ENCODE data around the gene CRKL. TPM values are rescaled to one million over a fixed set of nuclear protein-coding genes. Genes with fewer than 3 reads are reported as not detected.

CRKL gene
- total RNA-seq, 1 donor from 2014 or later: 66.8 TPM

DNA sequence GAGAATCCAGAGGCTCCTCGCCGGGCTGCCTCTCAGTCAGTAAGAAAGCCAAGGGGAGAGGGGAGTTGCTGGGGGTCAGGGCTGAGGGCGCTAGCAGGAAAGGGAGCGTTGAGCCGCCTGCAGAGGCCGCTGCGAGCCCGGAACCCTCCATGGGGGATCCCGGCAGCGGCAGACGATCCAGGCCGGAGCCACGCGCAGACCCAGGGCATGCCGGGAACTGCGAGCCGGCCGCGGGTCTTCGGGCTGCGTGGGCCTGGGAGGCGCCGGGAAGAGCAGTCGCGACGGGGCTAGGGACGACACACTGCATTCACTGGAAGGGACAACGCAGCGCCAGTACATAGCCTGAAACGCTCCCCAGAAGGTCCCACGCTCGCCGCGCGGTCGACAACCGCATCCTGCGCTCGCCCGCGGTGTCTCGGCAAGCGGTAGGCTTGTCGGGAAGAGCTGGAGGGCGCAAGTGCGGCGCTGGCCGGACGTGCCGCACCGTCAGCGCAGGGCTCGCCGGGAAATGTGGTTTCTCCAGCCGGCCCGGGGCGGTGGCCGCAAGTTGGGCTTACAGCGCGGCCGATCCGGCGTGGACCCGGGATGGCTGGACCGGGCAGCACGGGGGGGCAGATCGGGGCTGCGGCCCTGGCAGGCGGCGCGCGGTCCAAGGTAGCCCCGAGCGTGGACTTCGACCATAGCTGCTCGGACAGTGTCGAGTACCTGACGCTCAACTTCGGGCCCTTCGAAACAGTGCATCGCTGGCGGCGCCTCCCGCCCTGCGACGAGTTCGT, 64.8 kb downstream of the CRKL start, which contains the start of gene LZTR1:
Gene LZTR1 (plus strand): TSS at position 511 of the 776 bp plus-strand sequence. CDS start 75 bp downstream, at position 586.
- peak; percentile 63 for DNase-seq (ENCODE audit: low read depth)

DNA sequence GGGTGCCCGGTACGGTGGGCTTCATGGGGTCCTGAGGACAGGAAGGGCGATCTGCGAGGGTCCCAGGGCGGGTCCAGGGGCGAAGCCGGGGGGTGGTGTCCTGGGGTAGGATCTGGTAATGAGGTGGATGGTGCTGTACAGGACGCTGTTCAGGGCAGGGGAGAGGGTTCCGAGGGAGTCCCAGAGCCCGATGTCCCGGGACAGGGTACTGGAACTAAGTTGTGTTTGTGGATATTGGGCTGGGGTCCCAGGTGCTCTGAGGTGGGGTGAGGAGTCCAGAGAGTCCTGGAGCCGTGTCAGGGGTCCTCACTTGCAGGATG, 65.3 kb downstream of the CRKL start:
- DNase-seq (ENCODE audit: low read depth): no peak

DNA sequence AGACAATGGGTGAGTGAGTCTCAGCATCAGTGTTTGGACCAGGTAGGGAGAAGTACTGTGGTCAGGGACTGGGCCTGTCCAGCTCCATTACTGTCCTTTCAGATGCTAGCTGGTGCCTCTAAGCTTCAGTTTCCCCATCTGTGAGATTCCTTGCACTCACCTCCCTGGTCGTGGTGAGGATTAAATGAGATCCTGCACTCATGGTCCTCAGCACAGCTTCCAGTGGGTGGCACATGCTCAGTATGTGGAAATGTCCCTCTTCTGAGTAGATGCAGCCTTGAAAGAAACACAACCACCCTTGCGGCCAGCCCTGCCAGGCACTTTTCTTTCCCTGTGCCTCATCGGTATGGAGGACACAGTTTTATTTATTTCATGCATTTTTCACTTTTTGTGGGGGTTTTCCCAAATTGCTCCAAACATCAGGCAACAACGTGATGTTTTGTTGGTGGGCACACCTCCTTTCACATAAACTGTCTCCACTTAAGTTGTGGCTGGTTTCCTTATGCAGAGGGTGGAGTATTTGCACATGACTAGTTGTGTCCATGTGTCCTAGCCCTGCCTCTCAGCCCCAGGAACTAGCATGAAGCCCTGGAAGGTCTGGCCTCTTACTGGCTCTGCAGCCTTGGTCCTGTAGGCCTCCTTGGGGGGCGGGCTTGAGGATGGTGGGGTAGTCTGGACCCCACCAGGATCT, 66.0 kb downstream of the CRKL start:
- no peak for DNase-seq (ENCODE audit: low read depth)

DNA sequence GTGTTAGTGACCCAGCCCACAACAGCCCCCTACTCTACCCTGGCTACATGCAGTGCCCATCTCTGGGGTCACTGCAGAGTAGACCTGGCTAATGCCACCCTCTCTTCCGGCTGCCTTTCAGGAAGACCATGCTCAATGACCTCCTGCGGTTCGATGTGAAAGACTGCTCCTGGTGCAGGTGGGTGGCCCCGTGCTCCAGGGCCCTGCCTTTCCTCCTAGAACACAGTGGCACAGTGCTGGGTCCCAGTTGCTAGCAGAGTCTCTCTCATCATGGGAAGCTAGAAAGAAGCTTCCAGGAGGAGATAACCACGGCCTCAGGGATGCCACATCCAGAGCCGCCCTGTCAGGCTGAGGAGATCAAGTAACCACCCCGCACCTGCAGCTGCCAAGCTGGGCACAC, 68.5 kb downstream of the CRKL start:
- DNase-seq (ENCODE audit: low read depth): no peak

DNA sequence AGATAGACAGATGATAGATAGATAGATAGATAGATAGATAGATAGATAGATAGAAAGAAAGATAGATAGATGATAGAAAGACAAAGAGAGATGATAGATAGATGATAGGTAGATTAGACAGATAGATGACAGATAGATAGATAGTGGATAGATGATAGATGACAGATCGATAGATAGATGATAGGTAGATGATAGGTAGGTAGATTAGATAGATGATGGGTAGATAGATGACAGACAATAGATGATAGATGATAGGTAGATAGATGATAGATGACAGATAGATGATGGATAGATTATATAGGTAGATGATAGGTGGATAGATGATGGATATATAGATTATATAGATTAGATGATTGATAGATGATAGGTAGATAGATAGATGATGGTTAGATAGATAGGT, 69.2 kb downstream of the CRKL start:
- no peak for DNase-seq (ENCODE audit: low read depth)

DNA sequence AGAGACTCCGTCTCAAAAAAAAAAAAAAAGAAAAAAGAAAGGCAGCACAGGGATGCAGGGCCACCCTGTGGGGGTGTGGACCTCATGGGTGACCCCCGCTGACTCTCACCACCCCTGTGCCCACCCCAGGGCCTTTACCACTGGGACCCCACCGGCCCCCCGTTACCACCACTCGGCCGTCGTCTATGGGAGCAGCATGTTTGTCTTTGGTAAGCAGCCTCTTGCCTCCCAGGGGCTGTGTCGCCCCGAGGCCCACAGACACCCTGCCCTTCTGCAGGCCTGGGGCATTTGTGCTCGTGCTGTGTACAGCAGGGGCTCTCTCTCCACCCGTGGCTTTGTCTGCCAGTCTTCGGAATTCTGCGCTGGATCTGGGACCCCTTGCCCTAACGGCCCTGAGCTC, 70.2 kb downstream of the CRKL start:
- no peak for DNase-seq (ENCODE audit: low read depth)

DNA sequence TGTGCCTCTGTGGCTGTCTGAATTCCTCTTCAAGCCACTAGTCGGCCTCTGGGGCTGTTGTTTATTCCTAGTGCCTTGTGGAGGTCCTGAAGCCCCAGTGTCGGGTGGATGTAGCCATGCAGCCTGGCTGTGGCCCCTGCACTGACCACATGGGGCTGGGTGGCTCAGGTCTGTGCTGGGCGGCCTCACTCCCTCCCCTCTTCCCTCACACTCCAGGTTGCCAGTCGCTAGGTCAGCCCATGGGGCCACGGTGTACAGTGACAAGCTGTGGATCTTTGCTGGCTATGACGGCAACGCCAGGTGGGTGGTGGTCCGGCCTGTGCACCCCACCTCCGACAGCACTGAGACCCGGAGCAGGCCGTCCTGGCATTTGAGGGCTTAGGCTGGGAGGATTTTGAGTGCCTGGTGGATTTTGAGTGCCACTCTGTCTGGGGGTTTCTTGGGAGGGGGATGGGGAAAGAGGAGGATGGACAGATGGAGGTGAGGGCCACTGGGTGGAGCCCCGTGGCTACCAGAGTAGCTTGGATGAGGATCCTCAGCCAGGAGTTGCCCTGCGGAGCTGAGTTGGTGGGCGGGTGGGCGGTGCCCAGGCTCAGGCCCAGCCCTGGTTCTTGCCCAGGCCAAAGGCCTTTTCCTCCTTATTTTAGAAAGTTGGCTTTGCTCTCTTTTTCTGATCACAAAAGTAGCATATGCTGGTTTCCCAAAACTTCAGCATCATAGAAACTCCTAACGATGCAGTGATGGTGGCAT, 71.5 kb downstream of the CRKL start:
- no peak for DNase-seq (ENCODE audit: low read depth)

- no peak for DNase-seq (ENCODE audit: low read depth)
These were observed 72.3 kb downstream of the CRKL start for GRCh38 chr22:20989323-20990138.

DNA sequence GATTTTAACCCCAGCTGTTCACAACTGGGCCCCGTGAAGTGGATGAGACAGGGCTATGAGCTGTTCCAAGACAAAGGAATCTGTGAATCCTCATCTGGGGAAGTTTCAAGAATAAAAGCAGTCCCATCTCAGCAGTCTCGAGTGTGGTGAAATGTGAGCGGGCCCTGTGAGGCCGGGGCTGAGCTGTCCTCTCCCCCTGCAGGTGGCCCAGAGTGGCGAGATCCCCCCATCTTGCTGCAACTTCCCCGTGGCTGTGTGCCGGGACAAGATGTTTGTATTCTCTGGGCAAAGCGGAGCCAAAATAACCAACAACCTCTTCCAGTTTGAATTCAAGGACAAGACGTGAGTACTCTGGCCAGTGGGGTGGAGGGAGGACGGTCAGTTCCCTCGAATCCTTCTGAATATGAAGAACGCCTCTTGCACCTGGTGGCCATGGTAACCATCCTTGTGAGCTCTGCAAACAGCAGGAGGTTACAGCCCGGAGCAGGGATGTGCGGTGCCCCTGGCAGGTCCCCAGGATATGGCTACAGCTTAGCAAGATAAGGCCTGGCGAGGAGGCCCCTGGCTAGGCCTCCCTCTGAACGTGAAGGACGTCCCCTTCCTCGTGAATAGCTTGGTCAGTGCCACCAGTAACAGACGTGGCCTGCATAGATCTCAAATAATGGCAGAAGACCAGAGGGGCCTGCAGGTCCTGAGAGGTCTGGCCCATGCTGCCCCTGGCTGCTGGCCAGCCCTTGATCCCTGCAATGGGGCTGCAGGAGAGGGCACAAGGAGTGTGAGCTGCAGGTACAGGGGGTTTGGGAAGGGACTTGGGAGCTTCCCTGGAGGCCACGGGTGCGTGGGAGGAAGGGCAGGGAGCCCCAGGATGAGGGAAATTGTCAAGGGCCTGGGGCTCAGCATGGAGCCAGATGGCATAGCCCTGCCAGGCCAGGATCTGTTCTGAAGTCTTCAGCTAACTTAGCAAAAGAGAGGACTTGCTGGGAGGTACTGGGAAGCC, 73.3 kb downstream of the CRKL start:
- no peak for DNase-seq (ENCODE audit: low read depth)

DNA sequence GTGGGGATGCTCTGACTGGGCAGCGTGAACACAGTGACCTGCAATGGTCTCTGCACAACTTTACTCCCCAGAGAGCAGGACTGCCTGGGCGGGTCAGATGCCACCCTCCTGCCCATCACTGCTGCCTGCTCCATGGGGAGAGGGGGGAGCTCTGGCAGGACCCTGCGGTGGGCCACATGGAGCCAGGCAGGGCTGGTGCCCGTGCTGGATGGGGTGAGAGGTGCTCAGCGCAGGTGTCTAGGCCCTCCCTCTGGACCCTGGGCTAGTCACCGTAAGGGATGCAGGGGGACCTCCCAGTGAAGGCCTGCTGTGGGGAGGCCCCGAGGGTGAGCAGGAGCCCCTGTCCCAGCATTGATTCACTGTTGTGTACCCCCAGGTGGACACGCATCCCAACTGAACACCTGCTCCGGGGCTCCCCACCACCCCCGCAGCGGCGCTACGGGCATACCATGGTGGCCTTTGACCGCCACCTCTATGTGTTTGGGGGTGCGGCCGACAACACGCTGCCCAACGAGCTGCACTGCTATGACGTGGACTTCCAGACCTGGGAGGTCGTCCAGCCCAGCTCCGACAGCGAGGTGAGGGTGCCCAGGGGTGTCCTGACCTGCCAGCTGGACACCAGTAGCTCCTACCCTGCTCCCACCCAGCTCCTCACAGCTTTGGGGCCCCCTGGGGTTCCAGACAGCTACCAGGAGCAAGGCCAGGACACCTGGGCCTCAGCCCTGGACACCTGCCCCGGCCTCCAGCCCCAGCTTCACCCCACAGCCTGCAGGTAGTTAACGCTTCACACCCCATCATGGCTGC, 74.2 kb downstream of the CRKL start:
- DNase-seq (ENCODE audit: low read depth): no peak

DNA sequence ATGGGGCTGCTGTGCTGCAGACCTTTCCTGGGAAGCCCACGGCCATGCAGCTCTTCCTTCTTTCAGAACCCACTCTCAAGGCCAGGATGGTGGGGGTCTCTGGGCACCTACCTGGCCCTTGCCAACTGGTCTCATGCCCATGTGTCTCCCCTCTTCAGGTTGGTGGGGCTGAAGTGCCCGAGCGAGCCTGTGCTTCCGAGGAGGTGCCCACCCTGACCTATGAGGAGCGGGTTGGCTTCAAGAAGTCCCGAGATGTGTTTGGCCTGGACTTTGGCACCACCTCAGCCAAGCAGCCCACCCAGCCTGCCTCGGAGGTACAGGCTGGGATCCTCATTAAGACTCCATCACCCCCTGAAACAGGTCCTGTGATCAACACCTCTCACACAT, 74.8 kb downstream of the CRKL start:
- no peak for DNase-seq (ENCODE audit: low read depth)

- no peak for DNase-seq (ENCODE audit: low read depth)
These were observed 75.5 kb downstream of the CRKL start for GRCh38 chr22:20992456-20993303.

DNA sequence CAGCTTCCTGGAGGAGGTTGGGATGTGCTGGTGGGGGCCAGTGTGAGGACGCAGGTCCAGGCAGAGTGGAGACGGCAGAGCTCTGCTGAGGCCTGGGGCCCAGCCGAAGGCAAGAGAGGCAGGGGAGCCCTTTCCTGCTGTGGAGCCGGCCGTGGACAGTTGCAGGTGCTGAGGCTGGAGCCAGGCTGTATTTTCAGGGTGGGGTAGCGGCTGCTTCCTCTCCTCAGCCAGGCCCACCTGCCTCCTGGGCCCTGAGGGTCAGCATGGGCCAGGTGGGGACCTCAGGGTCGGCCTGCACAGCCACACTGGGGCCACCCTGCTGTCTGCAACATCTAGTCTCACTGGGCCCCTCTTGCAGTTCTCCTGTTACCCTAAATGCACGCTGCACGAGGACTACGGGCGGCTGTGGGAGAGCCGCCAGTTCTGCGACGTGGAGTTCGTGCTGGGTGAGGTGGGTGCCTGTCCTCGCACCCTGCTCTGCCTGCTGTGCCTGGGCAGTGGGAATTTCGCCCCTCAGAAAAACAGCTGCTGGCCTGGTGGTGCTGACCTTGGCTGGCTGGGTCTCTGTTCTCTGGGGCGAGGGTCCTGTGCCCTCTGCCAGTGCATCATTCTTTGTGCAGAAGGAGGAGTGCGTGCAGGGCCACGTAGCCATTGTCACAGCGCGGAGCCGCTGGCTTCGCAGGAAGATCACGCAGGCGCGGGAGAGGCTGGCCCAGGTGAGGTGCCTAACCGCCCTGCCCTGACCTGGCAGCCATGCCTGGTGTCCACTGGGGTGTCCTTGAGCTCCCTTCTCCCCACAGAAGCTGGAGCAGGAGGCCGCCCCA, 76.3 kb downstream of the CRKL start:
- no peak for DNase-seq (ENCODE audit: low read depth)

DNA sequence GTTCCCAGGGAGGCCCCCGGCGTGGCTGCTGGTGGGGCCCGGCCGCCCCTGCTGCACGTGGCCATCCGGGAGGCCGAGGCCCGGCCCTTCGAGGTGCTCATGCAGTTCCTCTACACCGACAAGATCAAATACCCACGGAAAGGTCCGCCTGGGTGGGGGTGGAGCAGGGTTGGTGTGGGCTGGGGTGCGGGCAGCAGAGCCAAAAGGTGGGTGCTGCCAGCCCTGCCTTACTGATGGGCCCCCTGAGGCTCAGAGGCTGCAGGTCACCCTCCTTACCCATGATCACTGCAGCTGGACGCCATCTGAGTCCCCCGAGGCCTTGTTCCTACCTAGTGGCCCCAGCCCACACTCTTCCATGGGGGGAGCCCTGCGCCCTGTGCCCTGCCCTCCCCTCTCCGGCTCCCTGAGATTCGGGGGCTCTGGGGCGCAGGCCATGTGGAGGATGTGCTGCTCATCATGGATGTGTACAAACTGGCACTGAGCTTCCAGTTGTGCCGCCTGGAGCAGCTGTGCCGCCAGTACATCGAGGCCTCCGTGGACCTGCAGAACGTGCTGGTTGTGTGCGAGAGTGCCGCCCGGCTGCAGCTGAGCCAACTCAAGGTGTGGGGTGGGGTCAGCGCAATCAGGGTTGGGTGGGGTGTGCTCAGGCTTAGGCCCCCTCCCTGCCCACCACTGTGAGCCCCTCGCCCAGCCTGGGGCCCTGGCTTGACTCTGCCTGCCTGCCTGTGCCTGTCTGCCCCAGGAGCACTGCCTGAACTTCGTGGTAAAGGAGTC, 77.1 kb downstream of the CRKL start:
- no peak for DNase-seq (ENCODE audit: low read depth)

DNA sequence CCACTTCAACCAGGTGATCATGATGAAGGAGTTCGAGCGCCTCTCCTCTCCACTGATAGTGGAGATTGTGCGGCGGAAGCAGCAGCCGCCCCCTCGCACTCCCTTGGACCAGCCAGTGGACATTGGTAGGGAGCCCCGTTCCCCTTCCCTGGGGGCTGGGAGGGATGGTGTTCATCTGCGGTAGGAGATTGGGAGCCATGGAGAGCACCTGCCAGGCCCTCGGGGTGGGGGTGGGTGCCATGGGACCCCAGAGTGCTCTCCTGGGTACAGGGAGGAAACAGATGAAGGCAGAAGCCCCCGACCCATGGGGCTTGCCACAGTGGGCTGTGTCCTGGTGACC, 77.7 kb downstream of the CRKL start:
- DNase-seq (ENCODE audit: low read depth): no peak

- DNase-seq (ENCODE audit: low read depth): no peak
These were observed 78.3 kb downstream of the CRKL start for GRCh38 chr22:20995329-20996030.

- no peak for DNase-seq (ENCODE audit: low read depth)
These were observed 78.8 kb downstream of the CRKL start for GRCh38 chr22:20996031-20996410.
